GM18520 (cell line): ENCODE data around the gene AHNAK.

Source experiments
- ATAC-seq: cut with Tn5 transposase; IDR thresholded peaks from one replicate; pipeline ENCODE4 v1.9.1; 2021; ENCODE audit not compliant: unreplicated experiment

AHNAK gene

DNA sequence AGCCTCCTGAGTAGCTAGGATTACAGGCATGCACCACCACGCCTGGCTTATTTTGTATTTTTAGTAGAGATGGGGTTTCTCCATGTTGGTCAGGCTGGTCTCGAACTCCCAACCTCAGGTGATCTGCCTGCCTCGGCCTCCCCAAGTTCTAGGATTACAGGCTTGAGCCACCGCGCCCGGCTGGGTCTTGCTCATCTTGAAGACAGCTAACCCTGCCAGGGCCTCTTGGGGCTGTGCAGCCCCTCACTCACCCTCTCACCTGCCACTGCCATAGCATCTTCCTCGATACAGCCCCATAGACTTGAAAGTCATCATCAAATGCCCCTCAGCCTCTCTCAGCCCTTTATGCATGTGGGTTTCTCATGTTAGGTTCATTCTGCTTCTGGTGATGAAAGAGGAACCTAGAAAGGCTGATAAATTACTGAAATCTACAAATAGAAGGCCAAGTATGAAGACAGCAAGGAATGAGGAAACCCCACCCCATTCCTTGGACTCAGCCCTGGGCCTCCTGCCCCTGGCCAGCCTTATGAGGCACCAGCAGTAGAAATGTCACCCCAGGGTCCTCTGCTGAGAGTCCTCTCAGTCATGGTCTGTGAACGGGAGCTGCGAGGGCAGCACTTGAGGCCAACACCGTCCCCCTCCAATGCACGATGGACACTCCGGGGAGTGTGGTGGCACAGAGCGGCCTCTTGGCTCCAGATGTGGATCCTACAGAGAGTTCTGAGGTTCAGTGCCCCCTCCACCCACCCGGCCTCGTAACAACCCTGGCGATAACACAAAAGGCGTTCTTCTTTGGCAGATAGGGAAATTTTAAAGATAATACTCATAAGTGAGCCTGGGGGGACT is 103.0 kb downstream of the AHNAK start:
- ATAC-seq: no peak

DNA sequence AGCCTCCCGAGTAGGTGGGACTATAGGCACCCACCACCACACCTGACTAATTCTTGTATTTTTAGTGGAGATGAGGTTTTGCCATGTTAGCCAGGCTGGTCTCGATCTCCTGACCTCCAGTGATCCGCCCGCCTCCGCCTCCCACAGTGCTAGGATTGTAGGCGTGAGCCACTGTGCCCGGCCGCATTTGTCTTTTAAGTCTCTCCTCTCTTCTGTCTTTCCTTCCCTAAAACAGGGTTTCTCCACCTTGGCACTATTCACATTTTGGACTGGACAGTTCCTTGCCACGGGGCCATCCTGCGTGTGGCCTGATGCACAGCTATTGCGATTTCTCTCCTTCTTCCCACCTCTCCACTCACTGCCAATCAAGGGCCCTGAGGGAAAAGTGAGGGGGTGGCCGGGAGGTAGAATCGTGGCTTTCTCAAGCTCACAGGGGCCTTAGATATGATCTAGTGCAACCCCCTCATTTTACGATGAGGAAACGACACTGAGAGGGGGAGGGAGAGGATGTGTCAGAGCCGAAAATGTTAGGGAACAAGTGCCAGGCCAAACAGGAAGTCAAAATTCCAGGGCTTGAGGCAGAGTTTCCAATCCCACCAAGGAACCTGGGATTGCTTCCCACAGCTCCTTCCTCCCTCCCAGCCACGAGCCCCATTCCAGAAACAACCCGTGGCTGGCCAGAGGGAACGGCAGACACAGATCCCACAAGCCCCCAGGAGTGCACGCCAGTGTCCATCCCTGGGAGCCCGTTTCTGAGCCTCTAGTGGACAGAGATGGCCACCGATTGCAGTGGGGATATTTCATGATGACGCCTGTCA is 106.6 kb downstream of the AHNAK start:
- ATAC-seq: no peak

DNA sequence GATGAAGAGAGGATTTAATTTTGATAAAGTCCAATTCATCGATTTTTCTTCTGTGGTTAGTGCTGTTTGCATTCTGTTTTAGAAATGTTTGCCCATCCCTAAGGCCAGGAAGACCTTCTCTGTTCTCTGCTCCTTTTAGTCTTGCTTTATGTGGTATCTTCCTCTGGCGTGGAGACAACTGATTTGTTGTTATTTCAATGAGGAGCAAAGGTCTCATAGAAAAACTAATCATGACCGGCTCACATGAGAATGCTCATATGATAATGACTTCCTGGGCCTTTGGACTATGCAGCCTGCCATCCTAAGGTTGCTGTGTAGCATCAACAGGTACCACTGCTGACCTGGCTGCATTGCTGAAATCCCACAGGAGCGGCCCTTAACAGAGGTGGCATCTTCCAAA is 108.0 kb downstream of the AHNAK start:
- ATAC-seq: no peak

DNA sequence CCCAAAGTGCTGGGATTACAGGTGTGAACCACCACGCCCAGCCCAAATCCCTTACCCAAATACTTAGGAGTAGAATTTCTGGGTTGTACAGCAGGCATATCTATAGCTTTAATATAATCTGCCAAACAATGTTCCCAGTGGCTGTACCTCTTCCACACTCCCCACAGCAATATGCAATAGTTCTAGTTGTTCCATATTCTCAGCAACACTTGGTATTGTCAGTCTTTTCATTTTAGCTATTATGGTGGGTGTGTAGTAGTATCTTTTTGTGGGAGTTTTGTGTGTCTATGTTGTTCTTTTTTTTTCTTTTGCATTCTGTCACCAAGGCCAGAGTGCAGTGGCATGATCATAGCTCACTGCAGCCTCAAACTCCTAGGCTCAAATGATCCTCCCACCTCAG is 109.0 kb downstream of the AHNAK start:
- ATAC-seq: no peak

DNA sequence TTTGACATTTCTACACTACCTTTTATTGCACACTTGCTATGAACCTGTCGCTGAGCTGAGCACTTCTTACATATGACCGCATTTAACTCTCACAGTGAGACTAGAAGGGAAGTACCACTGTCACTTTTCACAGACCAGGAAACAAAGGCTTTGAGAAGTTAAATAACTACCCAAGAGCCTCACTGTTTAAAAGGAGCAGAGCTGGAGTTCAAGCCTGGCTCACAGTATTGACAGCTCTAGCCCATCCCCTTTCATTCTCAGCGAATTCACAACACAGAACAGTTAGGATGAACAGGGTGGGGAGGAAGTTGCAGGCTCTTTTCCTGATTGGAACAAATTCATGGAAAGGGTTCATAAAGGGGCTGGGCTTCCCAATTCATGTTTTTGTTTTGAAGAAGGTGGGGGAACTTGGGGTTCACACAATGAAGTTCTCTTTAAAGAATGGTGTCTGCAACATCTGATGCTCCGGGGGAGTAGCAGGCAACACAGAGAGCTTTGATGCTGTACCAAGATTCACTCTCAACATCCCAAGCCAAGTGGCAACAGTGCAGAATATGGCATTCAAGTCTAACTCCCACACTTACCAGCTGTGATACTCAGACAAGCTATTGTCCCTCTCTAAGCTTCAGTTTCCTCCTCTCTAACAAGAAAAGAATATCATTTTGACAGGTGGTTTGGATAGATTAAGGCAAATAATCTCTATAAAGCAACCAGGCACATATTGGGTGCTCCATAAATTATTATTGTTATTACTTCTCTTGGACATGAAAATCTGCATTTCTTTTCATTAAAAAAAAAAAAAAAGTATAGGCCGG is 110.6 kb downstream of the AHNAK start:
- ATAC-seq: no peak

DNA sequence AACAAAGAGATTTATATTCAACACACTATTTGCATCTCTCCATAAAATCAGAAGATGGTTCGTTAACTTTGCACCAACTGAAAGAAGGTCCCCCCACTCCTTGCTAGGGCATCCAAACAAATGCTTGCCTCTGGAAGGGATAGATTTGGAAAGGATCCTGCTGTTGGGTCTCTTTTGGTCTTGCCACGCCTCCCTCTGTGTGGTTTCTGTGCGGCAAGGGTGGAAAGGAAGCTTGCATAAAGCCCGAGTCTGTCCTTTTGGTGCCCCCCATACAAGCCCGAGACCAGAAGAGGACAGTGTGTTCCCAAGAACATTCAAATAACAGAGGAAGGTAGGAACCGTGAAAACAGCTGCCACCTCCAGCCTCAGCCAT is 112.7 kb downstream of the AHNAK start:
- no peak for ATAC-seq

DNA sequence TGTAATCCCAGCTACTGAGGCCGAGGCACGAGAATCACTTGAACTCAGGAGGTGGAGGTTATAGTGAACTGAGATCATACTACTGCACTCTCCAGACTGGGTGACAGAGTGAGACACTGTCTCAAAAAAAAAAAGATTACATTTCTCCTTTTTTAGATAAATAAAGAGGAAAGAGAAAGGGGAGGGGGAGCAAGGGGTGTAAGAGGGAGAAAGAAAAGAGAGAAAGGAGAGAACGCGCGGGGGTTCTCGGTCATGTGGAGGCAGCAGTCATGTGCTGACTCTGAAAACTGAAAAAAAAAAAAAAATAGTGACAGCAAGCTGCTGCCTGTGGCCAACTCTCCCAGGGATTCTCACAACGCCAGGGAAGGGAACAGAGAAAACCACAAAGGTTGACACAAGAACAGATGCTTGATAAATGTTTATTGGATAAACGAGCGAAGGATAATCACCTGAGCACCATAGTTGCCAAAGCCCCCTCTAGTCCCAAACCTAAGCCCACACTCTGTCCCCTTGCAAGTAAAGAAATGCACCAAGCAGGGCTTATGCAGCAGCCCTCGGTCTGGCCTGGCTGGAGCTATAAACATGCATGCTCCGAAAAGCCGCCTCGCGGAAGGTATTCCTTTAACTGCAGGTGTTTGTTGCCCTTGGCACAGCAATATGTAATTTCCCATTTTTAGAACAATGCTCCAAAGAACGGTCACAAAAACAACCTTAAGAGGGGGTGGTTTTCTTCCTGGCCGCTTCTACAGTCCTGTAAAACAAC is 113.3 kb downstream of the AHNAK start:
- no peak for ATAC-seq

DNA sequence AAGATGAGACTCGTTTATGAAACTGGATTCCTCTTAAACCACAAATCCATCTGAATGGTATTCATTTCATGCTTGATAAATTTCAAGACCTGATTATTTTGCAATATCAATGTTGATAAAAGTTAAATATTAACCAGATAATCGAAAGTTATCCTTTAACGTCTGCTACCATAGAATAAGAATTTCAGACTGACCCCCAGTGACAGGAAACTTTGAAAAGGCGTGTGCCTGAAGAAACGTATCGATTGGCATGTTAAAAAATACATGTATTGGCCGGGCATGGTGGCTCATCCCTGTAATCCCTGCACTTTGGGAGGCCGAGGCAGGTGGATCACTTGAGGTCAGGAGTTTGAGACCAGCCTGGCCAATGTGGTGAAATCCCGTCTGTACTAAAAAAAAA is 113.9 kb downstream of the AHNAK start:
- no peak for ATAC-seq

DNA sequence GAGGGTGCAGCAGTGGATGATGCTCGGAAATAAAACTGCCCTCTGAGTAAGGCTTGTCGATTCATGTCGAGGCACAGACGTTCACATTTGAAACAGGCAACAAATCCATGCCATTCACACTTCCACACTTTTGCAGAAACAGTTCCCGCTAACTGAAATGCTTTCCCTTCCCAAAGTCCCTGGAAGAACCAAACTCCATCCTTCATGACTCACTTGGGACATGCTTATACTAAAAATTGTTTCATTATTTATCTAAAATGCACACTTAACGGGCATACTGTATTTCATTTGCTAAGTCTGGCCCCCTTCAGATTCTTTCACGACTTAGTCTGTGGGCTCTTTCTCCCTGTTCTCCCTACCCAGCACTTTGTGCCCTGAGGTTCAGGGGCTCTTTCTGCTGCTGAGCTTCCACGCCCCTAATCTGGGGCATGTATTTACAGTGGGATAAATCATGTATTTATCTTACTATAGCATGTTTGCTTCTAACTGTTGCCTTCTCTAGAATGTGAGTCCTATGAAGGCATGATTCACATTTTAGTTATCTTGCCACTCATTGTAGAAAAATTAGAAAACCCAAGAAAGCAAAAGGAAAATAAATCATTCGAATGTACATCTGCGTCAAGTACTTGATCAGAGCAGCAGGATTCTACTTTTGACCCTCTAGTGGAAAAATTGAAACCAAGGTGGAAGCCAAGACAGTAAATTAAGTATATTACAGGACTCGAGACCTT is 115.3 kb downstream of the AHNAK start:
- ATAC-seq: no peak

DNA sequence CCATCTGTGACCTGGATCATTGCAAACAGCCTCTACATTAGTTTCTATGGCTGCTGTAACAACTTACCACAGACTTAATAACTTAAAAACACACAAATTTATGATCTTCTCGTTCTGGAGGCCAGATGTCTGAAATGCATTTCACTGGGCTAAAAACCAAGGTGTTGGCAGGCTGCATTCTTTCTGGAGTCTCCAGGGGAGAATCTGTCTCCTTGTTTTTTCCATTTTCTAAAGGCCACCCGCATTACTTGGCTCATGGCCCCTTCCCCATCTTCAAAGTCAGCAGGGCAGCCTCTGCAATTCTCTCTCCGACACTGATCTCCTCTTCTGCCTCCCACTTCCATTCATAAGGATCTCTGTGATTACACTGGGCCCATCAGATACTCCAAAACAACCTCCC is 116.2 kb downstream of the AHNAK start:
- ATAC-seq: no peak

DNA sequence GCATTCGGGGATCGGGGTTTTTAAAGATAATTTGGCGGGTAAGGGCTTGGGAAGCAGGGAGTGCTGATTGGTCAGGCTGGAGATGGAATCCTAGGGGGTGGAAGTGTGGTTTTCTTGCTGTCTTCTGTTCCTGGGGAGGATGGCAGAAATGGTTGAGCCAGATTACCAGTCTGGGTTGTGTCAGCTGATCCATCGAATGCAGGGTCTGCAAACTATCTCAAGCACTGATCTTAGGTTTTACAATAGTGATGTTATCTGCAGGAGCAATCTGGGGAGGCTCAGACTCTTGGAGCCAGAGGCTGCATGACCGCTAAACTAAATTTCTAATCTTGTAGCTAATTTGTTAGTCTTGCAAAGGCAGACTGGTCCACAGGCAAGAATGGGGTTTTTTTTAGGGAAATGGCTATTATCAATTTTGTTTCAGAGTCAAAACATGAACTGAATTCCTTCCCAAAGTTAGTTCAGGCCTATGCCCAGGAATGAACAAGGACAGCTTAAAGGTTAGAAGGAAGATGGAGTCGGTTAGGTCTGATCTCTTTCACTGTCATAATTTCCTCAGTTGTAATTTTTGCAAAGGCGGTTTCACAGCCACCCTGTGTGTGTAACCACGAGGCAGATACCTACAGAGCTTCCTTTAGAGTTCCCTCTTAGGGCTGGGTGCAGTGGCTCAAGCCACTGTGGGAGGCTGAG is 117.6 kb downstream of the AHNAK start:
- ATAC-seq: no peak

DNA sequence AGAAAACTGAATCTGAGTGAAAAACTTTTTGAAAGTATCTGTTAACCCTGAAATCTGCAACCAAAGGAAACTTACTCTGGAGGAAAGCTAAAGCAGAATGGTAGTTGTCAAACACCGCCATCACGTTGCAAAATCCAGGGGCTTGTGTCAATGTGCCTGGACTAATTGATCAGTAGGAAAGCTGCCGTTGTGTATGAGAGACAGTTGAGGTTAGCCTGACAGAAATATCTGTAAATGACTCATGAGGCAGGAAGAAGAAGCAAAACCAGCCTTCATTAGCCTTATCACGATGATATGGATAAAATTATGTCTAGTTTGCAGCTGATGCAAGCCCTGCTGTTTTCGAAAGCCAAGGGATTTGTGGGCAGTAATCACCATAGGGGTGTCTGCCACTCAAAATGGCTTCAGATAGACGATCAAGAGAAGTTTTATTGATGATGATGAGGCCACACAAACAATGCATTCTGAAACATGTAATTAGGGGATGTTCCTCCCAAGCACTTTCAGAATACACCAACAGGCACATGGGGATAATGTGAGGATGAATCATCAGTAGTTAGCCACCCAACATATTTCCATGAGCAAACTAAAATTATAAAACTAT is 118.9 kb downstream of the AHNAK start:
- peak; percentile 43 for ATAC-seq

DNA sequence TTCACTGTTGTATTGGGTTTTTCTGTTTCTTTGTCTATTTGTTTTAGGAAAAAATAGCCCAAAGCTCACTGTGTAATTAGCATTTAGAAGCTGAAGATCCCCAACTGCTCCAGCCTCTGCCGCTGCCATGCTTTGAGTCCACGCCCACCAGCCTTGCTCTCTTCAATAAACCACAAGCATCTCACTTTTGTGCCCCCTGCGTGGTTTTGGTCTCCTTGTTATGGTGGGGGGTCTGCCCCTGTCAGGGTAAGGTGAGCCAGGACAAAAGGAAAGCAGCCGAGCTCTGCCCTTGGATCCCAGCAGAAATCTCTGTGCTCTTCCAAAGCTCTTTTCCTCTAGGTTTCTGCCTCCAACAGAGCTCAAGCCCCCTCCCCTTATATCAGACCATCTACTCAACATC is 123.6 kb downstream of the AHNAK start:
- no peak for ATAC-seq

DNA sequence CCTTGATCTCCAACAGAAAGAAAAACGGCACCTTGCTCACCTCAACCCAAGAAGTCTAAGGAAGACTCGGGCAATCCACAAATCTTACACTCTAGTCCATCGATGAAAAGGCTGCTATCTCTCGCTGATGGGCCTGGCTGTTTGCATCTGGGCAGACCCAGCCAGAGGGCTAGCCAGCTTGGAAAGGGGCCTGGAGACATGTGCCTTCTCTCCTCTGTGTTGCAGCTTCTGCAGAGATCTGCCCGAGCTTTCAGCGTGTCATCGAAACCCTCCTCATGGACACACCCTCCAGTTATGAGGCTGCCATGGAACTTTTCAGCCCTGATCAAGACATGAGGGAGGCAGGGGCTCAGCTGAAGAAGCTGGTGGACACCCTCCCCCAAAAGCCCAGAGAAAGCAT is 124.6 kb downstream of the AHNAK start:
- ATAC-seq: no peak

DNA sequence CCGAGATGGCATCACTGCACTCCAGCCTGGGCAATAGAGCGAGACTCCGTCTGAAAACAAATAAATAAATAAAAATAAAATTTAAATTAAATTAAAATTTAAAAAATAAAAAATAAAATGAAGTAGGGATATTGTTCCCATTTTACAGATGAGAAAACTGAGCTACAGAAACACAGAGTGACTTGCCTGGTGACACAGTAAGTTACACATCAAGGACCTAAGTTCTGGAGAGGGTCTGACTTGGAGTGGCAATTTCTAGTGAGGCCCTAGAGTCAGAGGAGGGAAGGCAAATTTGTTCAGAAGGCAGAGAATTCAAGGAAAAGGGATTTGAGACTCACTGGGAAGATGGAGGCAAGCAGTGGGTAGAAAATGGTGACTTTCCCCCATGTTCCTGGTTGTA is 125.7 kb downstream of the AHNAK start:
- no peak for ATAC-seq

DNA sequence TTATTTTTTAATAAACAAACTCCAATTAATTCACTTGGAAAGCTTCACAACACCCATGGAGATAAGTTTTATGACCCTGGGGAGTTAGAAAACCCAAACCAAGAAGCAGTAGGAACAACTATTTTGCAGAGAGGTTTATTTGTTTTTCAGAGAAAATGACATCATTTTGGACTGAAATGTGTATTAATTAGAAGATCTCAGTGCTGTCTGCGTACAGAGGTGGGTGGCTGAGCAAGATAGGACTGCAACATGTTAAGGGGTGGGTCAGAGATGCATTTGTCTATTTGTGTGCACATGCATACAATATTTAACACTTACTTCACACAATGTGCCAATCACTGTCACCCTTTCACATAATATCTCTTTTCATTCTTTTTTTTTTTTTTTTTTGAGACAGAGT is 126.7 kb downstream of the AHNAK start:
- no peak for ATAC-seq

DNA sequence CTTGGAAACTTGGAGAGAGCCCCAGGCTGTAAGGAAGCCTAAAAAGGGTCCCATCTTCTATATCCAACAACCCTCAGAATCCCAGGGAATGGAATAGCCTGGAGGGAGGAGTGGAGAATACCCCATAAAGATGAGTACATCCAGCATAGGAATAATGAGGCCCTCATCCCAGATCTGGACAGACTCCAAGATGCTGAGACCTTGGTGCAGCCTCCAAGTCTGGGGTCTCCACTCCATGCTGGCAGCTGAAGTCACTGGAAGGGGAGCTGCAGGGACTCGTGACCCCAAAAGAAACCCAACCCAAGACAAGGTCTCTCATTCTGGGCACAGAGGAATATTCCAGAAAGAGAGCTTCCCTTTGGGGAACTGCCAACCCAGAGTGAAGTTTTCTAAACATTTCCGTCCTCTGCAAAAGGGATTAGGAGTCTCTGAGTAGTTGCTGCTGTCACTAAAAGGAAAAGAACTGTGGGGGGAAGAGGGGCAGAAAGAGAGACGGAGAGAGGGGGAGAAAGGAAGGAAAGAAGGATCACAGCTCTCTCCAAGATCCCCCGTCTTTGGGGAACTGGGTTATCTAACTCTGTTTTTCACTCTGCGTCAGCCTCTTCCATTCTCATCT is 127.2 kb downstream of the AHNAK start:
- no peak for ATAC-seq

DNA sequence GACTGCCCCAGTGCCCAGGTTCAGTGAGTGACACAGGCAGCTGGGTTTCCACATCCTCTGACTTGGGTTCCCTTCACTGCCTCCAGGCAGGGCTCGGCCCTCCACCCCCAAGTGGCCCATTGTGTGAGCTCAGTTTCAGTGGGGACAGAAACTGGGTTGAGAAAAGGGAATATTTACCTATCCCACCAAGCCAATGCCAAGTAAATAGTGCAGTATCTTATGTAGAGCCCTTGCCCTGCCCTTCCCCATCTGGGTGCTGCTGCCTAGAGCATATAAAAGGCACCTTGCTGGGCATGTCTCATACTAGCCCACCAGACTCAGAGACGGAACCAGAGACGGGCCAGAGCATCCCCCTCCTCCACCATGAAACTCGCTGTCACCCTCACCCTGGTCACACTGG is 127.9 kb downstream of the AHNAK start, which contains the start of gene SCGB1A1:
Gene SCGB1A1 (plus strand): TSS at position 301 of the 400 bp plus-strand sequence. CDS start 63 bp downstream, at position 364.
- ATAC-seq: no peak

DNA sequence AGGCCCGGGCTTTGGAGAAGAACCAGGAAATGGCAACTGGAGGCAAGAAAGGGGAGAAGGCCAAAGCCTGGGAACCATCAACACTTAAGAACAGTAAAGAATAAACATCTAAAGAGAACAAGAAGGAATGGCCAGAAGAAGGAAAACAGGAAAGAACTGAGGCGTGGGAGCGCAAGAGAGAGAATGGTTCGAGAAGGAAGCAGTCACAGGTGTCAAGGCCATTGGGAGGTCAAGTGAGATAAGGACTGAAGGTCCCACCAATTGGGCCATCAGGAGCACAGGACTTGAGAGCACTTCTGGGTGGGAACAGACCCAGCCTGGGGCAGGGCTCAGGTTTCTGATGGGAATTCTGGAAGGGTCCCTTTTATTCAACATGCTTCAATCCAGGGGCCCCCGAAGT is 128.5 kb downstream of the AHNAK start:
- no peak for ATAC-seq
